GM18519 (cell line): ENCODE measurements around the gene ABCA2.

ENCODE experiments used
- ATAC-seq: cut with Tn5 transposase; IDR thresholded peaks from one replicate; pipeline ENCODE4 v1.9.1; 2021; ENCODE audit warnings: mild to moderate bottlenecking, moderate library complexity; ENCODE audit not compliant: unreplicated experiment, low FRiP score

Gene ABCA2

GRCh38 chr9:137027369-137028262 lies at the start of gene ABCA2:
TSS of gene ABCA2 (minus strand) at chr9:137028237. CDS start at chr9:137028140, 97 bp downstream.
- ATAC-seq = no peak

- ATAC-seq = peak; percentile 29
Observed at GRCh38 chr9:137077010-137077747, 49.1 kb upstream of the ABCA2 start, which contains the start of gene UAP1L1. TSS of gene UAP1L1 (plus strand) at chr9:137077517. CDS start at chr9:137077533, 16 bp downstream.

GRCh38 chr9:137076636-137077009 lies 48.6 kb upstream of the ABCA2 start:
- no peak for ATAC-seq

- no peak for ATAC-seq
Observed at GRCh38 chr9:137075275-137075775, 47.3 kb upstream of the ABCA2 start.

DNA sequence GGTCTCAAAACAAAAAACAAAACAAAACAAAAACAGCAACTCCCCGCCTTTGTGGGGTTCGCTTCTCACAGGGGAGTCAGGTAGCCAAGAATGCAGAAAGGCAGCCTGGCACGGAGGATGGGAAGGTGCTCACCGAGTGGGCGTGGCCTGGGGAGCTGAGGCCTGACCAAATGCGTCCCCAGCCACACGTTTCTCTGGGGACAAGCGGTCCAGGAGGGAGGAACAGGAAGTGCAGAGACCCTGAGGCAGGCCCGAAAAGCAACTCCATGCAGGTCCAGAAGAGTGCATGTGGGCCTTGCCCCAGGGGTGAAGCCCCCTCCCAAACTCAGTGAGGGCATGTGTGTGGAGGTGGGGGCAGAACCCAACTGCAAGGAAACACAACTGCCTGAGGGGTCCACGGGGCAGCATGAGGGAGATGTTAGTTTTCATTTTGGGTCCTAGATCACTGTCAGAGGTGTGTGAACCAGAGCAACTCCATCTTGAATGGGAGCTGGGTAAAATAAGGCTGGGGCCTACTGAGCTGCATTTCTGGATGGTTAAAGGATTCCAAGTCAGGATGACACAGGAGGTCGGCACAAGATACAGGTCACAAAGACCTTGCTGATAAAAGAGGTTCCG lies 46.7 kb upstream of the ABCA2 start:
- ATAC-seq = no peak

GRCh38 chr9:137073992-137074399 lies 46.0 kb upstream of the ABCA2 start:
- ATAC-seq = no peak

DNA sequence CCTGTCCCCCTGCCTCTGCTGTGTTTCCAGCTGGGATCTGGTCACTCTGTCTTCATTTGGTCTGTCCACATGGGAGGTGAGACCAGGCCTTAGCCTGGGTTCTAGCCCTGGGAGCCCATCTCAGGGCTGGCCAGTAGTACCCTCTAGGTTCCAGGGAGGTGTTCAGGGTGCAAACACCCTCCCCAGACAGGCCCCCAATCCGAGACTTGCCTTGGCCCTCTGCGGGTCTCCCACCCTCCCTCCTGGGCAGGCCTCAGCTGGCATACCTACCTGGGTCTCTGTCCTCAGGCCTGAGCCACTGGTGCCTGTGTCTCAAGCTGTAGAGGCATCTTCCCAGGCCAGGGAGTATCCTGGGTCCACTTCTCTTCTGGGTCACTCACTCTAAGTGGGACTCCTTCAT lies 43.2 kb upstream of the ABCA2 start:
- ATAC-seq = no peak

DNA sequence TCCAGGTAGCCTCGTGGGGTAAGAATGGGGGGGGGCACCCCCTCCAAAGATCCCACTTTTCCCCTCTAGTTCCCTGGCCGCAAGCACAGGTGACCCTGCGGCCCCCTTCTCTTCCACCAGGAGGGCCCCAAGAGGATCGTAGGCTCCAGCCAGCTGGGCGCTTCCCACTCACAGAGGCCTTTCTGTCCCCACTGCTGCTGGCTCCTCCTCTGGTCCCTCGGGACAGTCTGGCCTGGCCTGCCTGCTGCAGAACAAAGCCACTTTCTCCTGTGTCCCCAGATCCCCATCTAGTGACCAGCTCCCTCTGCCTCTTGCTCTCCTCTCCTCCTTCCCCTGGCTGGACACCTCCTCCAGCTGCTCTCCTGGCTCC lies 42.9 kb upstream of the ABCA2 start:
- ATAC-seq = no peak

GRCh38 chr9:137070201-137070905 lies 42.3 kb upstream of the ABCA2 start, which contains the start of gene SAPCD2:
TSS of gene SAPCD2 (minus strand) at chr9:137070557. CDS start at chr9:137070460, 97 bp downstream.
- no peak for ATAC-seq

DNA sequence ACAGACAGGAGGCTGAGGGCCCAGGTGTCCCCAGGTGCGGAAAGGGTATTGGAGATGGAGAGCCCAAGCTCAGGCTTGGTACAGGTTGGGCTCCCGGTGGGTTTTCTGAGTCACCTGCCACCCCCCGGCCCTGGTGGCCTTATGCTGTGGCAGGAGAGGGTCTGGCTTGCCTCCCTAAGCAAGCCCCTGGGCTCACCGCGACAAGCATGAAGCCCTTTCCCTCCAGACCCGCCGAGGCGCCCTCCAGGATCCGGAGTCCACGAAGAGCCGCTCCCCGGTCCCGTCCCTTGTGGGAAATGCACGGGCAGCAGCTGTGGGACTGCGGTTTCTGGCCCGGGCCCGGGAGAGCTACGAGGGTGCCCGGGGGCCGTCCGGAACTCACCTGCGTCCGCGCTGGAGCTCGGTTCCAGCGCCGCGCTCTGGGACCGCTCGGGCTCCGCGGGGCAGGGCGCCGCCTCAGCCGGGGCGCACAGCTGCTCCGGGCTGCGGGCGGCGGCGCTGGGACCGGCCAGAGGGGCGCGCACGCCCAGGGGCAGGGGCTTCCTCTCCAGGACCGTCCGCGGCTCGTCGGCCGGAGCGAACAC lies 41.6 kb upstream of the ABCA2 start:
- no peak for ATAC-seq

- no peak for ATAC-seq
Observed at GRCh38 chr9:137068539-137069507, 40.8 kb upstream of the ABCA2 start.

DNA sequence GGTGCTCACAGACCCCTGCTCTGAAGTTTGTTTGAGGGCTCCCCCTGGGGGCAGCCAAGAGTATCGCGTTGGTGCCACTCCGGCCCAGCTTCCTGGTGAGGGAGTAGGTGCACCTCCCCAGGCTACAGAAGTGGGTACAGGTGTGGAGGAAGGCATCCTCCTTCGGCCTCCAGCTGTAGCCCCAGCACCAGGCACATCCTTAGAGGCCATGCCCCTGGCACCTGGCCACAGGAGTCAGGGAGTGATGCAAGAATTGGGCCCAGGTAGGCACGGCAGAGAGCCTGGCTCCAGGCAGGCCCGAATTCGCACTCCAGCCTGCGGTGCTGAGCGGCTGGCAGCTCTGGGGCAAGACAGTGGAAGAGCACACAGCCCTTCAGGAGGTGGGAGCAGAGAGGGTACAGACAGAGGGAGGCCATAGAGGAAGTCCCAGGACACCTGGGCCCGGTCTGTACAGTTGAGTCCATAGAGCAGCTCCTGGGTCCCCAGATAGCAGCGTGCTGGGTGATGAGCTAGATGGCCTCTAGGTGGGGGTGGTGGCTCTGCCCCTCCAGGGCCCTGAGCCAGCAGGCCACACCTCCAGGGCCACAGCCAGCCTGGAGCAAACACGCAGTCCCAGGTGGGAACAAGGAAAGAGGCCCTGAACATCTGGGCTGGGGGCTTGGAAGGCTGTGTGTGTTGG lies 40.0 kb upstream of the ABCA2 start:
- ATAC-seq = no peak

- no peak for ATAC-seq
Observed at GRCh38 chr9:137066096-137066861, 38.2 kb upstream of the ABCA2 start.

- no peak for ATAC-seq
Observed at GRCh38 chr9:137065336-137065967, 37.4 kb upstream of the ABCA2 start.

DNA sequence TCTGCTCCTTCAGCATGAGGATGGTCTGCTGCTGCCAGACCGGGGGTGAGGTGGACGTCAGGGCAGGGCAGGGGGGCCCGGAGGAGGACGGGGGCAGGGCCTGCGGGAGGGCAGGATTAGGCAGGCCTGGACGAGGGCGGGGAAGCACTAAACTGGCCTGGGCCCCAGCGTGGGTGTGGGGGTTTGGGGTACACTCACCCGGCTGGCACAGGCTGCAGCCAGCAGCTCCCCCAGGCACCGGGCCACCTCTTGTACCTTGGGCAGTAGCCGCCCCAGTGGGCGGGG lies 36.8 kb upstream of the ABCA2 start:
- ATAC-seq = no peak

- no peak for ATAC-seq
Observed at GRCh38 chr9:137064027-137064879, 36.2 kb upstream of the ABCA2 start.
